ENCODE measurements around the gene EIF2A. TPM values are rescaled to one million over a fixed set of nuclear protein-coding genes. Genes with fewer than 3 reads are reported as not detected.
A peak's percentile ranks its signal among the peaks of the same experiment; 100 is the strongest.
"Not testable (repeated sequence)": the region's sequence is repeated elsewhere in the genome, so short reads cannot be mapped to it uniquely, and the experiment has no call there.

The EIF2A gene
- 77.2 TPM for total RNA-seq
- long read RNA-seq, transcript EIF2A-203 (14 exons, 2,198 nt), result major isoform, 187 of 267 reads
- long read RNA-seq, partial matches to known transcripts, result 47 of 267 reads
- long read RNA-seq, other reads (novel, unspliced or antisense), result 29 of 267 reads

GRCh38 chr3:150546226-150547044 is at the start of gene EIF2A, which contains the start of gene SERP1:
Gene EIF2A (plus strand): TSS chr3:150546787. CDS start chr3:150546803, 16 bp downstream.
Gene SERP1 (minus strand): TSS chr3:150546496. CDS start chr3:150546135, 361 bp downstream.
- peak; percentile 100 for DNase-seq (ENCODE audit: low spot score)

- no peak for DNase-seq (ENCODE audit: low spot score)
Observed at GRCh38 chr3:150497956-150498355, 48.6 kb upstream of the EIF2A start.

GRCh38 chr3:150500960-150501359 is 45.6 kb upstream of the EIF2A start:
- not testable (repeated sequence) for DNase-seq (ENCODE audit: low spot score)

GRCh38 chr3:150503402-150504099 is 43.0 kb upstream of the EIF2A start:
- DNase-seq (ENCODE audit: low spot score), result no peak

- DNase-seq (ENCODE audit: low spot score), result no peak
Observed at GRCh38 chr3:150504483-150504882, 42.1 kb upstream of the EIF2A start.

GRCh38 chr3:150508401-150508800 is 38.2 kb upstream of the EIF2A start:
- no peak for DNase-seq (ENCODE audit: low spot score)

GRCh38 chr3:150509780-150510179 is 36.8 kb upstream of the EIF2A start:
- no peak for DNase-seq (ENCODE audit: low spot score)

- no peak for DNase-seq (ENCODE audit: low spot score)
Observed at GRCh38 chr3:150511122-150511821, 35.3 kb upstream of the EIF2A start.

GRCh38 chr3:150515210-150515609 is 31.4 kb upstream of the EIF2A start:
- no peak for DNase-seq (ENCODE audit: low spot score)

GRCh38 chr3:150519026-150519425 is 27.6 kb upstream of the EIF2A start:
- DNase-seq (ENCODE audit: low spot score), result no peak

- no peak for DNase-seq (ENCODE audit: low spot score)
Observed at GRCh38 chr3:150520408-150520807, 26.2 kb upstream of the EIF2A start.

- DNase-seq (ENCODE audit: low spot score), result no peak
Observed at GRCh38 chr3:150521463-150521862, 25.1 kb upstream of the EIF2A start.

- DNase-seq (ENCODE audit: low spot score), result no peak
Observed at GRCh38 chr3:150523538-150523937, 23.0 kb upstream of the EIF2A start.

GRCh38 chr3:150527464-150528255 is 18.9 kb upstream of the EIF2A start:
- DNase-seq (ENCODE audit: low spot score), result no peak

- no peak for DNase-seq (ENCODE audit: low spot score)
Observed at GRCh38 chr3:150528354-150528797, 18.2 kb upstream of the EIF2A start.

- DNase-seq (ENCODE audit: low spot score), result no peak
Observed at GRCh38 chr3:150531775-150532174, 14.8 kb upstream of the EIF2A start.

- no peak for DNase-seq (ENCODE audit: low spot score)
Observed at GRCh38 chr3:150535204-150535603, 11.4 kb upstream of the EIF2A start.

GRCh38 chr3:150538324-150539208 is 8.0 kb upstream of the EIF2A start:
- DNase-seq (ENCODE audit: low spot score), result no peak

GRCh38 chr3:150540297-150540696 is 6.3 kb upstream of the EIF2A start:
- DNase-seq (ENCODE audit: low spot score), result no peak

- no peak for DNase-seq (ENCODE audit: low spot score)
Observed at GRCh38 chr3:150540991-150541390, 5.6 kb upstream of the EIF2A start.

Data from mesenteric fat pad (tissue), 1 donor.